Heart left ventricle (tissue), 16 donors: ENCODE results near the gene DCST1. TPM values are rescaled to one million over a fixed set of nuclear protein-coding genes. Genes with fewer than 3 reads are reported as not detected.
A peak's percentile ranks its signal among the peaks of the same experiment; 100 is the strongest.

ENCODE experiments used
- ATAC-seq, 4 donors: fragments of 200-7000 bp; cut with Tn5 transposase; one replicate each; pipeline ENCODE4 v1.9.1; 2020 to 2022; ENCODE audit warnings: moderate library complexity in 4 of 4, mild to moderate bottlenecking in 3 of 4, moderate number of reproducible peaks in 1 of 4
- DNase-seq, 5 donors: peaks; one replicate each; pipeline ENCODE4 v3.0.0-alpha.2; 2020
- H3K27ac ChIP-seq, 12 donors: fragments of 200-600 bp; sonication (generic) in 4 of 12; one replicate each; pipeline versions ENCODE4 v1.5.0 to v1.8.0; 2016 to 2022; ENCODE audit warnings: mild to moderate bottlenecking in 2 of 12
- H3K27me3 ChIP-seq, 9 donors: fragments of 200-600 bp; sonication (generic) in 2 of 9; one replicate each; pipeline versions ENCODE4 v1.5.1 to v1.8.0; 2016 to 2022; ENCODE audit warnings: mild to moderate bottlenecking in 3 of 9
- H3K36me3 ChIP-seq, 9 donors: fragments of 200-600 bp; sonication (generic) in 2 of 9; one replicate each; pipeline versions ENCODE4 v1.5.0 to v1.8.0; 2018 to 2022; ENCODE audit warnings: mild to moderate bottlenecking in 2 of 9
- H3K4me1 ChIP-seq, 12 donors: fragments of 200-600 bp; sonication (generic) in 4 of 12; one replicate each; pipeline versions ENCODE4 v1.5.0 to v1.8.0; 2016 to 2022; ENCODE audit warnings: mild to moderate bottlenecking in 3 of 12
- H3K4me3 ChIP-seq, 12 donors: fragments of 200-600 bp; sonication (generic) in 4 of 12; one replicate each; pipeline versions ENCODE4 v1.5.0 to v1.8.0; 2017 to 2022; ENCODE audit warnings: mild to moderate bottlenecking in 9 of 12, moderate library complexity in 4 of 12
- H3K9me3 ChIP-seq, 12 donors: fragments of 200-600 bp; sonication (generic) in 4 of 12; one replicate each; pipeline versions ENCODE4 v1.5.0 to v1.8.0; 2016 to 2022; ENCODE audit warnings: mild to moderate bottlenecking in 1 of 12
- CTCF ChIP-seq, 12 donors: fragments of 200-600 bp; sonication (generic) in 4 of 12; IDR thresholded peaks; one replicate each; pipeline versions ENCODE4 v1.5.0 to v1.8.0; 2018 to 2022; ENCODE audit warnings: antibody characterized with exemption in 12 of 12, mild to moderate bottlenecking in 5 of 12
- POLR2A ChIP-seq, 2 donors: fragments of 450-650 bp; IDR thresholded peaks; one replicate each; pipeline ENCODE4 v1.6.1; 2017; ENCODE audit warnings: antibody characterized with exemption in 2 of 2, mild to moderate bottlenecking in 2 of 2, moderate library complexity in 2 of 2
- WGBS, 4 donors: extraction: QIAGEN DNeasy Blood & Tissue Kit in 2 of 4; methylation state at CpG; one replicate each; pipeline versions ENCODE4 v1.1.5 to v1.1.7; 2013 to 2018; 5-methylcytosine and 5-hydroxymethylcytosine counted together
- intact Hi-C, 10 donors: fragments of 100-400 bp; cut with DNase I; formaldehyde crosslinking; loops; one replicate each; pipeline versions ENCODE4 v1.11.1 to v1.14.2; 2022
- polyA plus RNA-seq, 2 donors: library from polyadenylated mRNA; stranded (reverse); fragments of 200-250 nt; gene quantifications; one replicate each; pipeline ENCODE4 v1.2.3, GENCODE V29; 2013
- total RNA-seq, 9 donors: library from RNA; depleted of rRNA in 2 of 9; stranded (reverse); fragments of >200 nt in 2 of 9; fragmentation: NEBNext Ultra II Directional in 3 of 9; extraction: Animal tissue kit (Norgen Biotek cat#: 25700) in 3 of 9; gene quantifications; one replicate each; pipeline versions ENCODE4 v1.1.0 to v1.2.4, GENCODE V29; 2016 to 2023
- donor health status: ischemic (EF 13 %, LVEDD 7.1; RV severe dilation, severe dysfunction).
- donor health status: healthy with polysubstance abuse.
- donor health status: DM: no; HTN: yes; CAD: no.
- donor health status: DM: no; HTN: no; CAD: no.
- donor health status: ischemic (EF 25% LVEDD 6.9; RV normal size, moderate dysfunction).
- donor health status: ischemic (EF 25% LVEDD 5.7; RV mildly dilated, moderate dysfunction).
- donor health status: healthy.
- donor health status: DM: yes; HTN: yes; CAD: no.
- donor health status: ischemic (EF 35%, LVEDD 5.7; RV mildly dilated, moderate dysfunction).
- donor health status: nonischemic (EF 11% LVEDD 7.7; RV severe dilation, severe dysfunction).
- donor health status: DM: yes; HTN: yes; CAD: no.
- donor health status: PGD.
- donor health status: ischemic (EF 29% LVEDD 5.4; RV normal size, mild dysfunction).
- donor health status: nonischemic (EF 23%, LVEDD 6.1; RV moderate dilation, normal function).

DCST1 gene
- total and polyA plus RNA-seq, 11 donors: not detected

DNA sequence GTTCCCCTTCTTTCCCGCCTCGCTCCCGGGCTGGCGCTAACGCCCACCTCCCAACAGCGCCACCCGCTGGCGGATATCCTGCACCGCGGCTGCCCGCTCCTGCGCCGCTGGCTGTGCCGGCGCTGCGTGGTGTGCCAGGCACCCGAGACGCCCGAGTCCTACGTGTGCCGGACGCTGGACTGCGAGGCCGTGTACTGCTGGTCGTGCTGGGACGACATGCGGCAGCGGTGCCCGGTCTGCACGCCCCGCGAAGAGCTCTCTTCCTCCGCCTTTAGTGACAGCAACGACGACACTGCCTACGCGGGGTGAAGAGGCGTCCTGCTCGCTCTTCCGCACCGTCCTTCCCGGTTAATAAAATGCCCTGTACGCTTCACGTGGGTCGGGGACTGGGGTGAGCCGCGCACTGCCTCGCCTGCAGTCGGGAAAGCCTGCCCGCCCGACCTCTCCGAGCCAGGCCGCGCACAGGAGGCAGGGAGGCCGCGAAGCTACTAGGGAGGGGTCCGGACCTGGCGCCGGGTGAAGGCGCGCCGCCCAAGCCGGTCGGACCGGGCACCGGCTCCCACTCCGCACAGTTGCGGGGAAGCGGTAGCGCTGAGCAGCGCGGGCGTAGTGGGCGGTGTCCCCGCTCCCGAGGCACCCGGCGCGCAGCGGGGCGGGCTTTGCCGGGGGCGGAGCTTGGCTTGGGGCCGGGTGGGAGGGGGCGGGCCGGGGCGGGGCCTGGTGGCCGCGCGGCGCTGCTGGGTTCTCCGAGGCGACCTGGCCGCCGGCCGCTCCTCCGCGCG lies 17.1 kb downstream of the DCST1 start, which contains the start of gene ADAM15:
TSS of gene ADAM15 (plus strand) at position 757 of the 782 bp plus-strand sequence. CDS start 71 bp downstream, outside the sequence.
- Histone ChIP-seq H3K36me3 (peaks cover 0 to 25% (median 22%) of the 10 kb centered on the region in 9 donors), H3K27ac (peak within 1 kb of the TSS; percentile 86 to 99 (median 94)), H3K4me3 (peak within 1 kb of the TSS; percentile 54 to 99 (median 86)), H3K9me3 (no peaks in the 10 kb centered on the region), H3K27me3 (no peaks in the 10 kb centered on the region), H3K4me1 (peaks cover 0 to 43% (median 23%) of the 10 kb centered on the region in 12 donors)
- intact Hi-C loops: loop anchor here in 6 of 10 donors (1.0 to 10.0 kb wide), 7 partner anchors 13 to 96 kb away; partner anchors contain the start of genes ZBTB7B (in 4 of the 6), CKS1B (in 1 of the 6), EFNA4 (in 1 of the 6) and PBXIP1 (in 1 of the 6)
- WGBS, 4 donors: 0 to 1% (median 1%) methylated on average over 48 to 99 of the region's 99 CpGs
- ATAC-seq: peak; percentile 43 to 90 (median 72)
- TF ChIP-seq CTCF (IDR thresholded peaks at IDR 0.05) (peak; percentile 85 to 97 (median 92)), POLR2A (IDR thresholded peaks at IDR 0.05) (no peak)
- peak; percentile 86 to 94 (median 86) for DNase-seq

DNA sequence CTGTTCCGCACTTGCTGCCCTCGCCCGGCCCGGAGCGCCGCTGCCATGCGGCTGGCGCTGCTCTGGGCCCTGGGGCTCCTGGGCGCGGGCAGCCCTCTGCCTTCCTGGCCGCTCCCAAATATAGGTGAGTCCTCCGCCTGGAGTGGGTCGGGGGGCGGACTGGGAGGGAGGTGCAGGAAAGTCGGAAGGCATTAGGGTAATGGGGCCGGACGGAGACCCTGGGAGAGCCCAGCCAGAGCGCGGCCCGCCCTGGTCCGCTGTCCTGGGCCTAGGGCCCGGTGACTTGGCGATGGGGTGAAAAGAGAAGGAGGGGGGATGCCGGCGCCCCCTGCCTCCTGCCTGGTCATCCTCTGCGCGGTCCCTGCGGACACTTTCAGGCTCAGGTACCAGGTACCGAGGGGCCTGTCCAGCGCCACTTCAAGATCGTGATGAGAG lies 17.7 kb downstream of the DCST1 start:
- Histone ChIP-seq H3K27me3 (no peaks in the 10 kb centered on the region), H3K27ac (peak overlapping the region; percentile 86 to 99 (median 94)), H3K36me3 (peaks cover 0 to 31% (median 28%) of the 10 kb centered on the region in 9 donors), H3K9me3 (no peaks in the 10 kb centered on the region), H3K4me1 (peaks cover 0 to 48% (median 23%) of the 10 kb centered on the region in 12 donors), H3K4me3 (peak overlapping the region; percentile 54 to 99 (median 86))
- intact Hi-C loops: loop anchor here in 6 of 10 donors (2.0 to 10.0 kb wide), 6 partner anchors 34 to 97 kb away; partner anchors contain the start of genes ZBTB7B (in 4 of the 6), CKS1B (in 1 of the 6), PBXIP1 (in 1 of the 6) and PYGO2 (in 1 of the 6)
- 0 to 3% (median 1%) methylated on average over 8 to 31 of the region's 31 CpGs for WGBS, 4 donors
- TF ChIP-seq POLR2A (IDR thresholded peaks at IDR 0.05) (peak in 1 of 2 donors; percentile 66), CTCF (IDR thresholded peaks at IDR 0.05) (no peak)
- DNase-seq (peak in 1 of 5 donors; percentile 68), ATAC-seq (peak in 3 of 4 donors; percentile 0 to 5 (median 1))

- peak; percentile 78 to 87 (median 81) for DNase-seq
- H3K9me3 ChIP-seq: no peaks in the 10 kb centered on the region
- H3K36me3 ChIP-seq: peaks cover 0 to 36% (median 34%) of the 10 kb centered on the region in 9 donors
- peak; percentile 50 to 78 (median 57) for ATAC-seq
- TF ChIP-seq CTCF (IDR thresholded peaks at IDR 0.05) (no peak), POLR2A (IDR thresholded peaks at IDR 0.05) (peak in 1 of 2 donors; percentile 20)
- 4 to 9% (median 6%) methylated on average over 23 to 27 of the region's 27 CpGs for WGBS, 4 donors
- peak overlapping the region; percentile 86 to 99 (median 94) for H3K27ac ChIP-seq
- intact Hi-C loops: loop anchor here in 6 of 10 donors (2.0 to 10.0 kb wide), 6 partner anchors 35 to 97 kb away; partner anchors contain the start of genes ZBTB7B (in 4 of the 6), CKS1B (in 1 of the 6), PBXIP1 (in 1 of the 6) and PYGO2 (in 1 of the 6)
- H3K4me3 ChIP-seq: peak overlapping the region; percentile 54 to 99 (median 86)
- peaks cover 0 to 48% (median 23%) of the 10 kb centered on the region in 12 donors for H3K4me1 ChIP-seq
- no peaks in the 10 kb centered on the region for H3K27me3 ChIP-seq
Observed at GRCh38 chr1:155051777-155052398, 18.3 kb downstream of the DCST1 start.
